WI38 (cell line): Measurements from ENCODE around the gene LDLRAP1.

Experiments
- H3K4me3 ChIP-seq: 2 replicates; pipeline ENCODE4 v1.5.1; 2011; ENCODE audit warnings: low read depth, mild to moderate bottlenecking, control low read depth, low read length
- TF ChIP-seq, protein P1 (sequence below): IDR thresholded peaks from 2 replicates; pipeline ENCODE4 v1.5.1; 2012; ENCODE audit warnings: low read depth, mild to moderate bottlenecking, control low read depth, low read length

The LDLRAP1 gene

DNA sequence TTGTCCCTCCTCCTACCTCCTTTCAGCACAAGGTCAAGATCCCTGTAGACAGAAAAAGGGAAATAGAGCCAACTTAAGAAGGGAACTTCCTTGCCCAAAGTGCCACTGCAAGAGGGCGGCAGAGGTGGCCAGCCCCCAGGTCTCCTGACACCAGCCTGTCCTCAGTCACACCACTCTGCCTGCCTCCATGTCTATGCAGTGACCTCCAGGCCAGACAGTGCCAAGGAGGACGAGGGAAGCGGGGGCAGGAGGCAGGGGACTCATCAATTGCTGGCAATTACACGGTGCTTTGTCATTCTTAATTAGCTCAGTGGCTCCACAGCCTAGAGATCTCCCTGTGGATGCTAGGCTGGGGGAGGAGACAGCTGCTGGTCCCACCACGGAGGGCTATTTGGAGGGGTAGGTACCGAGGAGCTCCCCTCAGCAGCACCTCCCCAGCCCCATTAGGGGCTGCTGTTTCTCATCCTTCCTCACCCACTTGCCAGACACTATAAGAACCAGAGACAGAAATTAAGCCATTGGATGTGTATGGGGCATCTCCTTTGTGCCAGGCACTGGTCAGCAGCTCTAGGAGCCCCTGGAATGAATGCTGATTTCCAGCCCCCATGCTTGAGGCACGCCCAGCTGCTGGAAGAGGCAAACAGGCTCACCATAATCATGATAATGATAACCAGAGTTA lies 6.1 kb upstream of the LDLRAP1 start:
- TF ChIP-seq, protein P1, sequence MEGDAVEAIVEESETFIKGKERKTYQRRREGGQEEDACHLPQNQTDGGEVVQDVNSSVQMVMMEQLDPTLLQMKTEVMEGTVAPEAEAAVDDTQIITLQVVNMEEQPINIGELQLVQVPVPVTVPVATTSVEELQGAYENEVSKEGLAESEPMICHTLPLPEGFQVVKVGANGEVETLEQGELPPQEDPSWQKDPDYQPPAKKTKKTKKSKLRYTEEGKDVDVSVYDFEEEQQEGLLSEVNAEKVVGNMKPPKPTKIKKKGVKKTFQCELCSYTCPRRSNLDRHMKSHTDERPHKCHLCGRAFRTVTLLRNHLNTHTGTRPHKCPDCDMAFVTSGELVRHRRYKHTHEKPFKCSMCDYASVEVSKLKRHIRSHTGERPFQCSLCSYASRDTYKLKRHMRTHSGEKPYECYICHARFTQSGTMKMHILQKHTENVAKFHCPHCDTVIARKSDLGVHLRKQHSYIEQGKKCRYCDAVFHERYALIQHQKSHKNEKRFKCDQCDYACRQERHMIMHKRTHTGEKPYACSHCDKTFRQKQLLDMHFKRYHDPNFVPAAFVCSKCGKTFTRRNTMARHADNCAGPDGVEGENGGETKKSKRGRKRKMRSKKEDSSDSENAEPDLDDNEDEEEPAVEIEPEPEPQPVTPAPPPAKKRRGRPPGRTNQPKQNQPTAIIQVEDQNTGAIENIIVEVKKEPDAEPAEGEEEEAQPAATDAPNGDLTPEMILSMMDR: no peak
- no peak overlapping the region for H3K4me3 ChIP-seq

DNA sequence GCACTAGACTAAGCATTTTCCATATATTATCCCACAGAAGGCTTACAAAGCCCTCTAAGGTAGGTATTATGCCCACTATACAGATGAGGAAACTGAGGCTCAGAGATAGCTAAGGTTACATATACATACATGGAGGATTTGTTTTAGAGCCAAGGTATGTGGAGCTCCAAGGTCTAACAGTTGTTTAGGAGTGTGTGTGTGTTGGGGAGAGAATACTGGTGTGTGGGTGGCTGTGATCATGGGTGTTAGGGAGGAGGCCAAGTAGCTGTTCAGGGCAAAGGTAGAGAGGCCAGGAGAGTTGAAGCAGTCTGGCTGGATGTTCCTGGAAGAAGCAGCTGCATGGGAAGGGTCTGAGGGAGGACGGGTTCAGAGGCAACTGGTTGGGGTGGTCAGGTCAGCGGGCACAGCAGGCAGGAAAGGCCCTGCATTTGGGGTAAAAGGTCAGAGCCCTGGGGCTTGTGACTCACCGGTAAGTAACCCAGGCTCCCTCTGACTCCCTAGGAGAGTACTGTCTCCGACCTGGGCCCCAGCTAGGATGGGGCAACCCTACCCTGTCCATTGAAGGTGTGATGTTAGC lies 5.1 kb upstream of the LDLRAP1 start:
- TF ChIP-seq, protein P1: no peak
- no peak overlapping the region for H3K4me3 ChIP-seq

DNA sequence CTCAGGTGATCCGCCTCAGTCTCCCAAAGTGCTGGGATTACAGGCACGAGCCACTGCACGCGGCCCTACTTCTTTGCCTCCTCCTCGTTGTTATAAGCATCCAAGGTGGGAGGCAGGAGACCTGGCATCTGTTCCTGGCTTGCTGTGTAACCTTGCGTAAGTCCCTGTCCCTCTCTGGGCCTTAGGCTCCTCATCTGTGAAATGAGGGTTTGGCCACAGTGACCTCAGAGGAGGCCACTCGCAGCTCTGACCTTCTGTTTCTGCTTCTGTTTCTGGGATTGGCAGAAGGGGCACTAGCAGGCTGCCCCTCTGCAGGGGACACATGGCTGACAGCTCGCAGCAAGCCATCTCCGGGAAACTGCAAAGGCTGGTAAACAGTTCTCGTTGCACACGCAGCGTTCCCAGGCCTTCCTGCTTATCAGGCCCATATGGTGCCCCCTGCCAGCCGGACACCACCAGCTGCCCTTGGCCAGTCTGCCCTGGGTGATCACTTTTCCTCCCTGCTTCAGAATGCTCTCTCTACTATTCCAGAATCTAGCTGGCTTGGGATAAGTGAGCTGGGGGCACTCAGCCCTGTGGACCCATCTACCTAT lies 2.6 kb upstream of the LDLRAP1 start:
- H3K4me3 ChIP-seq: no peak overlapping the region
- TF ChIP-seq, protein P1: no peak

DNA sequence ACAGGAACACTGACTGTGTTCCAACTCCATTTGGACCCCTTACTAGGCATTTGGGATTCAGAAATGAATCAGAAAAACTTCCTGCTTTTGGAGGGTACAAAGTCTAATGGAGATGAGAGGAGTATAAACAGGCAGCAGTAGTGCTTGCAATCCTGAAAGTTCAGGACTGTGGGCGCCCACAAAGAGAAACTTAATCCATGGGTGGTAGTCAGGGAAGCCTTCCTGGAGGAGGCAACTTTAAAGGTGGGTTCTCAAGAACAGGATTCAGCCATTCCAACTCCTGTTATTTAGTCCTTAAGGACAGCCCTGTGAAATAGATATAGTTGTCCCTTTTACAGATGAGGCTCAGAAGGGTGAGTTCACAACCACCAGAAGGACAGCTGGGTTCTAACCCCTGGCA lies 2.0 kb upstream of the LDLRAP1 start:
- no peak overlapping the region for H3K4me3 ChIP-seq
- TF ChIP-seq, protein P1: no peak

DNA sequence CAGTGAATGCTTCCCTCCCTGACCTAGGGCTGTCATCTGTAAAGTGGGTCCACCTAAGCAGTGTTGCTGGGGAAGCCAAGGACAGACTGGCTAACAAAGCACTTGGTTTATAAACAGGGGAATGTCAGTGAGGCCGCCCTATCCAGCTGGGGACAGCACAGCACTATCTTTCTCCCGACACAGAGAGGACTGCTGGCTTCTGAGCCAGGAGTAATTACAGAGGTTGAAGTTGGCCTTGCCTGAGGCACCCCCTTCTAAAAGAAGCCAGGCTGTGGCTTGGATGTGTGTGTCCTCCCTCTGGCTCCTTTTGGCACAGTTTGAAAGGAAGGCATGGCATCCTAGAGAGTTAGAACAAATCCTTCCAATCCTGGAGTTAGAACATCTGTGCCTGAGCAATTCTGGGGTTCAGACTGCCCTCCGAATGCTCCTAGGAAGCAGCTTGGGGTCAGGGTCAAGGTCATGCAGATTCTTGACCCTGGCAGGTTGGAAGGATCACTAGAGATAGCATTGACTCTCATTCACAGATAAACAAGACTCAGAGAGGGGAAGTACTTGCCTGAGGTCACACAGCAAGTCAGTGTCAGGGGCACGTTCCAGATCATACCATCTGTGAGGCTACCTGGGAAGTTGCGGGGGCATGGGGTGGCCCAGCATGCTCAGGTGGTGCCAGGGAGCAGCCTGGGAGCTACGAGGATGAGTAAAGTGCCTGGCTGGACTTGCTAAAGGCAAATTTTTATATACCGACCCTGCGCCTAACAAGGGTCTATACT lies 1.3 kb upstream of the LDLRAP1 start:
- no peak overlapping the region for H3K4me3 ChIP-seq
- TF ChIP-seq, protein P1: no peak

DNA sequence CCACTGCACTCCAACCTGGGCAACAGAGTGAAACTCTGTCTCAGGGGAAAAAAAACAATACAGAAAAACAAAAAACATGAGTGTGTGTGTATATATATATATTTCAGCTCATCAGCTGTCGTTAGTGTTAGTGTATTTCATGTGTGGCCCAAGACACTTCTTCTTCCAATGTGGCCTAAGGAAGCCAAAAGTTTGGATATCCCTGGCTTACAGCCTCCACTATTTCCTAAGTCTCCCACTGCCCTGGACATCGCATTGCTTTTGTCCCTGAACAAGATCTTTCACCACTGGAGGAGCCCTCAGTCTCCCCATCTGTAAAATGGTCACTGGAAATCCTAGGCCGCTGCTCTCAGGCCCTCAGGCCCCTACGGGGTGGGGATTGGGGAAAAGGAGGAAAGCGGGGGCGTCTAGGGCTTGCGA lies 391 bp upstream of the LDLRAP1 start:
- H3K4me3 ChIP-seq: peak overlapping the region; percentile 83; the same call in 1 of the 2 replicates
- TF ChIP-seq, protein P1: no peak
